HUES48 (cell line): ENCODE data around the gene MYH14.
"Not testable (repeated sequence)": the region's sequence is repeated elsewhere in the genome, so short reads cannot be mapped to it uniquely, and the experiment has no call there.

Source experiments
- H3K27ac ChIP-seq: one replicate; pipeline ENCODE4 v1.7.0; 2013; ENCODE audit warnings: low read depth, low read length, inconsistent platforms
- H3K27me3 ChIP-seq: 2 replicates; pipeline ENCODE4 v1.6.1; 2013; ENCODE audit warnings: mild to moderate bottlenecking, low read length; ENCODE audit not compliant: control insufficient read depth, insufficient read depth
- H3K36me3 ChIP-seq: 2 replicates; pipeline ENCODE4 v1.6.1; 2013; ENCODE audit warnings: low read length; ENCODE audit not compliant: control insufficient read depth, insufficient read depth
- H3K4me1 ChIP-seq: 2 replicates; pipeline ENCODE4 v1.6.1; 2013; ENCODE audit warnings: mild to moderate bottlenecking, low read length; ENCODE audit not compliant: control insufficient read depth, insufficient read depth
- H3K4me3 ChIP-seq: 2 replicates; pipeline ENCODE4 v1.5.1; 2013; ENCODE audit warnings: mild to moderate bottlenecking, low read depth, low read length
- H3K9ac ChIP-seq: 2 replicates; pipeline ENCODE4 v1.6.1; 2013; ENCODE audit warnings: mild to moderate bottlenecking, low read depth, low read length, moderate library complexity
- H3K9me3 ChIP-seq: 2 replicates; pipeline ENCODE4 v1.6.1; 2013; ENCODE audit warnings: low read length; ENCODE audit not compliant: control insufficient read depth, insufficient read depth

The MYH14 gene

GRCh38 chr19:50329146-50329925, 125.9 kb downstream of the MYH14 start, which contains the start of gene KCNC3:
TSS of gene KCNC3 (minus strand) at chr19:50329377. CDS start at chr19:50329082, 295 bp downstream.
- Histone ChIP-seq H3K9ac (peak within 1 kb of the TSS; percentile 33; the same call in 1 of the 2 replicates), H3K27ac (peak within 1 kb of the TSS; percentile 84), H3K9me3 (no peaks in the 10 kb centered on the region), H3K36me3 (no peaks in the 10 kb centered on the region), H3K27me3 (peaks cover 20% of the 10 kb centered on the region), H3K4me1 (peaks cover 16% of the 10 kb centered on the region), H3K4me3 (peak within 1 kb of the TSS; percentile 79)

- H3K36me3 ChIP-seq, H3K9me3 ChIP-seq, H3K9ac ChIP-seq: not testable (repeated sequence)
- Histone ChIP-seq H3K27ac (peak overlapping the region; percentile 82), H3K4me1 (peaks cover 15% of the 10 kb centered on the region), H3K4me3 (peak overlapping the region; percentile 79), H3K27me3 (peaks cover 20% of the 10 kb centered on the region)
Observed at GRCh38 chr19:50329926-50330294, 126.5 kb downstream of the MYH14 start.

- peaks cover 11% of the 10 kb centered on the region for H3K4me1 ChIP-seq
- peaks cover 20% of the 10 kb centered on the region for H3K27me3 ChIP-seq
- peak overlapping the region; percentile 32; the same call in 1 of the 2 replicates for H3K9ac ChIP-seq
- no peaks in the 10 kb centered on the region for H3K36me3 ChIP-seq
- peak overlapping the region; percentile 79 for H3K4me3 ChIP-seq
- H3K27ac ChIP-seq, result peak overlapping the region; percentile 84
- no peaks in the 10 kb centered on the region for H3K9me3 ChIP-seq
Observed at GRCh38 chr19:50330365-50331078, 127.1 kb downstream of the MYH14 start.

- Histone ChIP-seq H3K36me3 (no peaks in the 10 kb centered on the region), H3K9ac (no peak overlapping the region), H3K4me1 (peaks cover 11% of the 10 kb centered on the region), H3K27me3 (peaks cover 20% of the 10 kb centered on the region), H3K9me3 (no peaks in the 10 kb centered on the region), H3K27ac (peak overlapping the region; percentile 98), H3K4me3 (peak overlapping the region; percentile 79)
Observed at GRCh38 chr19:50331221-50331993, 128.0 kb downstream of the MYH14 start.

- peak overlapping the region; percentile 79 for H3K4me3 ChIP-seq
- H3K9me3 ChIP-seq, result no peaks in the 10 kb centered on the region
- H3K27me3 ChIP-seq, result peaks cover 15% of the 10 kb centered on the region
- H3K4me1 ChIP-seq, result peaks cover 11% of the 10 kb centered on the region
- no peaks in the 10 kb centered on the region for H3K36me3 ChIP-seq
- H3K27ac ChIP-seq, result peak overlapping the region; percentile 98
- H3K9ac ChIP-seq, result 0 out of 2 replicates have a peak overlapping the region, but pooled peaks have one; percentile 78
Observed at GRCh38 chr19:50331994-50332243, 128.5 kb downstream of the MYH14 start.

- no peaks in the 10 kb centered on the region for H3K36me3 ChIP-seq
- H3K9ac ChIP-seq, result peak overlapping the region; percentile 78
- H3K4me3 ChIP-seq, result peak overlapping the region; percentile 79
Observed at GRCh38 chr19:50332244-50333038, 129.0 kb downstream of the MYH14 start.

GRCh38 chr19:50333235-50333736, 129.9 kb downstream of the MYH14 start:
- Histone ChIP-seq H3K9ac (peak overlapping the region; percentile 63), H3K27ac (peak overlapping the region; percentile 98), H3K4me1 (peaks cover 11% of the 10 kb centered on the region), H3K36me3 (no peaks in the 10 kb centered on the region), H3K27me3 (peaks cover 3% of the 10 kb centered on the region), H3K4me3 (peak overlapping the region; percentile 79), H3K9me3 (no peaks in the 10 kb centered on the region)

More at GRCh38 chr19:50332244-50333038, 129.0 kb downstream of the MYH14 start:
- Histone ChIP-seq H3K27ac (peak overlapping the region; percentile 98), H3K4me1 (peaks cover 11% of the 10 kb centered on the region), H3K9me3 (no peaks in the 10 kb centered on the region), H3K27me3 (peaks cover 10% of the 10 kb centered on the region)

GRCh38 chr19:50333737-50334617, 130.6 kb downstream of the MYH14 start:
- peak overlapping the region; percentile 79 for H3K4me3 ChIP-seq
- H3K27me3 ChIP-seq, result no peaks in the 10 kb centered on the region; the same call in 1 of the 2 replicates
- H3K4me1 ChIP-seq, result peaks cover 11% of the 10 kb centered on the region
- no peaks in the 10 kb centered on the region for H3K9me3 ChIP-seq
- H3K27ac ChIP-seq, result peak overlapping the region; percentile 98
- H3K9ac ChIP-seq, result peak overlapping the region; percentile 63
- no peaks in the 10 kb centered on the region for H3K36me3 ChIP-seq

GRCh38 chr19:50334741-50335421, 131.5 kb downstream of the MYH14 start:
- H3K9ac ChIP-seq, result no peak overlapping the region
- H3K36me3 ChIP-seq, result no peaks in the 10 kb centered on the region
- H3K9me3 ChIP-seq, result no peaks in the 10 kb centered on the region
- no peak overlapping the region for H3K4me3 ChIP-seq
- no peaks in the 10 kb centered on the region; the same call in 1 of the 2 replicates for H3K27me3 ChIP-seq
- peaks cover 11% of the 10 kb centered on the region for H3K4me1 ChIP-seq
- no peak overlapping the region for H3K27ac ChIP-seq
